Stimulated activated CD4-positive, alpha-beta T cell treated with anti-CD3 and anti-CD28 coated beads, TNF-alpha, amount 100 ng/mL, for 24 hours (primary cell): Measurements from ENCODE around the gene LHFPL3.
A peak's percentile ranks its signal among the peaks of the same experiment; 100 is the strongest.
"Not testable (repeated sequence)": the region's sequence is repeated elsewhere in the genome, so short reads cannot be mapped to it uniquely, and the experiment has no call there.

ENCODE experiments used
- DNase-seq, 3 experiments: peaks; one replicate each; pipeline ENCODE4 v3.0.0-alpha.2; 2020; ENCODE audit warnings: low read depth in 3 of 3

Gene LHFPL3

GRCh38 chr7:104894726-104895521, 566.5 kb downstream of the LHFPL3 start:
- DNase-seq, result no peak

- DNase-seq, result no peak
Measured at GRCh38 chr7:104895522-104896236, 567.3 kb downstream of the LHFPL3 start.

- DNase-seq, result no peak
Measured at GRCh38 chr7:104898434-104898833, 570.0 kb downstream of the LHFPL3 start.

GRCh38 chr7:104900525-104901239, 572.3 kb downstream of the LHFPL3 start:
- DNase-seq, result no peak

- no peak for DNase-seq
Measured at GRCh38 chr7:104901240-104901619, 572.8 kb downstream of the LHFPL3 start.

GRCh38 chr7:104902183-104902582, 573.8 kb downstream of the LHFPL3 start:
- DNase-seq, result no peak

GRCh38 chr7:104903044-104903443, 574.6 kb downstream of the LHFPL3 start:
- no peak for DNase-seq

- no peak for DNase-seq
Measured at GRCh38 chr7:104903846-104904245, 575.4 kb downstream of the LHFPL3 start.

GRCh38 chr7:104906032-104906431, 577.6 kb downstream of the LHFPL3 start:
- DNase-seq, result no peak

GRCh38 chr7:104906556-104906955, 578.2 kb downstream of the LHFPL3 start:
- DNase-seq, result no peak

GRCh38 chr7:104908636-104909035, 580.2 kb downstream of the LHFPL3 start:
- no peak for DNase-seq

GRCh38 chr7:104909096-104909495, 580.7 kb downstream of the LHFPL3 start:
- no peak for DNase-seq

GRCh38 chr7:104914421-104914820, 586.0 kb downstream of the LHFPL3 start:
- no peak for DNase-seq

- DNase-seq, result no peak
Measured at GRCh38 chr7:104921596-104921995, 593.2 kb downstream of the LHFPL3 start.

- DNase-seq, result no peak
Measured at GRCh38 chr7:104922182-104923009, 594.0 kb downstream of the LHFPL3 start.

GRCh38 chr7:104923010-104923421, 594.6 kb downstream of the LHFPL3 start:
- DNase-seq, result peak; percentile 50 to 64 (median 61)

- not testable (repeated sequence) for DNase-seq
Measured at GRCh38 chr7:104926189-104926588, 597.8 kb downstream of the LHFPL3 start.

- no peak for DNase-seq
Measured at GRCh38 chr7:104926601-104927041, 598.2 kb downstream of the LHFPL3 start.

GRCh38 chr7:104927055-104927454, 598.7 kb downstream of the LHFPL3 start:
- no peak for DNase-seq

GRCh38 chr7:104928721-104929400, 600.5 kb downstream of the LHFPL3 start:
- DNase-seq, result no peak

- no peak for DNase-seq
Measured at GRCh38 chr7:104929921-104930320, 601.5 kb downstream of the LHFPL3 start.
